Endothelial cell (in vitro differentiated cells): ENCODE measurements around the gene REXO4. TPM values are rescaled to one million over a fixed set of nuclear protein-coding genes. Genes with fewer than 3 reads are reported as not detected.

ENCODE experiments used
- DNase-seq: peaks from one replicate; pipeline ENCODE4 v3.0.0; 2021; ENCODE audit warnings: low spot score
- H3K27ac Mint-ChIP-seq: one replicate; pipeline ENCODE4 v1.8.0; 2021; ENCODE audit warnings: mixed read lengths, inconsistent platforms; ENCODE audit not compliant: unreplicated experiment
- H3K27me3 Mint-ChIP-seq: one replicate; pipeline ENCODE4 v1.8.0; 2021; ENCODE audit warnings: mild to moderate bottlenecking, moderate library complexity, mixed read lengths, inconsistent platforms; ENCODE audit not compliant: unreplicated experiment
- H3K36me3 Mint-ChIP-seq: one replicate; pipeline ENCODE4 v1.8.0; 2021; ENCODE audit warnings: mild to moderate bottlenecking, low read depth, mixed read lengths, inconsistent platforms; ENCODE audit not compliant: unreplicated experiment
- H3K4me1 Mint-ChIP-seq: one replicate; pipeline ENCODE4 v1.8.0; 2021; ENCODE audit warnings: mild to moderate bottlenecking, mixed read lengths, inconsistent platforms; ENCODE audit not compliant: unreplicated experiment
- H3K4me3 Mint-ChIP-seq: one replicate; pipeline ENCODE4 v1.8.0; 2021; ENCODE audit warnings: mild to moderate bottlenecking, mixed read lengths, inconsistent platforms; ENCODE audit not compliant: unreplicated experiment
- H3K9me3 Mint-ChIP-seq: one replicate; pipeline ENCODE4 v1.8.0; 2021; ENCODE audit warnings: mixed read lengths, inconsistent platforms; ENCODE audit not compliant: unreplicated experiment
- CTCF ChIP-seq: fragments of 200-600 bp; sonication (generic); IDR thresholded peaks from one replicate; pipeline ENCODE4 v1.5.0; 2021; ENCODE audit warnings: antibody characterized with exemption; ENCODE audit not compliant: unreplicated experiment
- total RNA-seq: library from RNA; stranded (reverse); fragmentation: NEBNext Ultra II Directional; extraction: Animal tissue kit (Norgen Biotek cat#: 25700); gene quantifications from one replicate; pipeline ENCODE4 v1.2.1, GENCODE V29; 2021; ENCODE audit not compliant: unreplicated experiment

REXO4 gene
- total RNA-seq, 1 donor from 2014 or later: 30.9 TPM

- TF ChIP-seq CTCF: no peak
- Mint-ChIP-seq H3K36me3 (no peaks in the 10 kb centered on the region), H3K4me1 (no peaks in the 10 kb centered on the region), H3K9me3 (no peaks in the 10 kb centered on the region), H3K27ac (no peak overlapping the region), H3K4me3 (peak overlapping the region; percentile 59), H3K27me3 (peaks cover 15% of the 10 kb centered on the region)
- no peak for DNase-seq
These were observed 23.8 kb upstream of the REXO4 start for GRCh38 chr9:133441571-133441970.

GRCh38 chr9:133440874-133441273 is 23.1 kb upstream of the REXO4 start:
- Mint-ChIP-seq H3K27me3 (peaks cover 15% of the 10 kb centered on the region), H3K4me1 (no peaks in the 10 kb centered on the region), H3K9me3 (no peaks in the 10 kb centered on the region), H3K36me3 (no peaks in the 10 kb centered on the region), H3K27ac (no peak overlapping the region), H3K4me3 (no peak overlapping the region)
- DNase-seq: no peak
- no peak for TF ChIP-seq CTCF

DNA sequence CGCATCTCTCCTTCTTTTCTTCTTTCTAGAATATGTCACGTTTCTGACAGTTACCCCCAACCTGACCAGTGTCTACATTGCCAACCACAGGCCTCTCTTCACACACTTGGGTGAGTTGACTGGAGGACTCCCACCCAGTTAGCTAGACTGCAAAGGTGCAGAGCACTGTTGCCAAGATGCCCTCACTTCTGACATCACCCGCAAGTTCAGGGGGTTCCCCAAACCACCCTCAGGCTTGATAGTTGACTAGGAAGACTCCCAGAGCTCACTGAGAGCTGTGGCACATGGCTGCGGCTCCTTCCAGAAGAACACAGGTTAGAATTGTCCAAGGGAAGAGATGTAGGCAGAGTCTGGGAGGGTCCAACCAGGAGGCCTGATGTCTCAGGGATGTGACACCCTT is 21.5 kb upstream of the REXO4 start:
- no peak for TF ChIP-seq CTCF
- H3K4me3 Mint-ChIP-seq: no peak overlapping the region
- peaks cover 12% of the 10 kb centered on the region for H3K27me3 Mint-ChIP-seq
- DNase-seq: no peak
- no peaks in the 10 kb centered on the region for H3K4me1 Mint-ChIP-seq
- no peaks in the 10 kb centered on the region for H3K36me3 Mint-ChIP-seq
- no peak overlapping the region for H3K27ac Mint-ChIP-seq
- no peaks in the 10 kb centered on the region for H3K9me3 Mint-ChIP-seq

GRCh38 chr9:133437753-133438531 is 20.1 kb upstream of the REXO4 start:
- Mint-ChIP-seq H3K4me3 (no peak overlapping the region), H3K36me3 (no peaks in the 10 kb centered on the region), H3K27ac (no peak overlapping the region), H3K9me3 (no peaks in the 10 kb centered on the region), H3K4me1 (no peaks in the 10 kb centered on the region), H3K27me3 (peaks cover 8% of the 10 kb centered on the region)
- DNase-seq: no peak
- no peak for TF ChIP-seq CTCF

GRCh38 chr9:133436681-133437080 is 18.9 kb upstream of the REXO4 start:
- peaks cover 4% of the 10 kb centered on the region for H3K36me3 Mint-ChIP-seq
- H3K27ac Mint-ChIP-seq: no peak overlapping the region
- DNase-seq: no peak
- no peaks in the 10 kb centered on the region for H3K9me3 Mint-ChIP-seq
- no peak for TF ChIP-seq CTCF
- H3K4me3 Mint-ChIP-seq: no peak overlapping the region
- H3K4me1 Mint-ChIP-seq: no peaks in the 10 kb centered on the region
- peaks cover 6% of the 10 kb centered on the region for H3K27me3 Mint-ChIP-seq
